HFF-Myc (cell line): ENCODE results near the gene SOX13.
A peak's percentile ranks its signal among the peaks of the same experiment; 100 is the strongest.

Experiments
- DNase-seq: peaks from one replicate; pipeline ENCODE4 v3.0.0-alpha.2; 2011; ENCODE audit warnings: low read depth; ENCODE audit errors: extremely low read depth
- H3K4me3 ChIP-seq: replicated peaks from 2 replicates; pipeline ENCODE4 v1.5.1; 2011; ENCODE audit warnings: low read depth, mild to moderate bottlenecking, control low read depth, low read length
- CTCF ChIP-seq: IDR thresholded peaks from 2 replicates; pipeline ENCODE4 v1.5.1; 2012; ENCODE audit warnings: mild to moderate bottlenecking, low read depth, low read length, control low read depth; ENCODE audit errors: missing control alignments

Gene SOX13

GRCh38 chr1:204072931-204073836 is at the start of gene SOX13:
Gene SOX13 (plus strand): TSS chr1:204073115. CDS start chr1:204112916, 39,801 bp downstream.
- no peak for TF ChIP-seq CTCF
- H3K4me3 ChIP-seq, result peak within 1 kb of the TSS; percentile 65
- no peak for DNase-seq

GRCh38 chr1:204025917-204026707 is 46.8 kb upstream of the SOX13 start:
- TF ChIP-seq CTCF, result no peak
- H3K4me3 ChIP-seq, result no peak overlapping the region
- no peak for DNase-seq

- H3K4me3 ChIP-seq, result no peak overlapping the region
- no peak for TF ChIP-seq CTCF
- DNase-seq, result no peak
Observed at GRCh38 chr1:204027446-204027845, 45.5 kb upstream of the SOX13 start.

- no peak for DNase-seq
- no peak overlapping the region for H3K4me3 ChIP-seq
- TF ChIP-seq CTCF, result no peak
Observed at GRCh38 chr1:204029016-204029415, 43.9 kb upstream of the SOX13 start.

- no peak overlapping the region for H3K4me3 ChIP-seq
- no peak for TF ChIP-seq CTCF
- no peak for DNase-seq
Observed at GRCh38 chr1:204031098-204031710, 41.7 kb upstream of the SOX13 start.

- no peak for TF ChIP-seq CTCF
- no peak overlapping the region for H3K4me3 ChIP-seq
- no peak for DNase-seq
Observed at GRCh38 chr1:204032642-204033235, 40.2 kb upstream of the SOX13 start.
